Kidney epithelial cell (primary cell): Measurements from ENCODE around the gene PKP1. TPM values are rescaled to one million over a fixed set of nuclear protein-coding genes. Genes with fewer than 3 reads are reported as not detected.

ENCODE experiments used
- DNase-seq: peaks from one replicate; pipeline ENCODE4 v3.0.0-alpha.2; 2010; ENCODE audit warnings: low read depth
- H3K27me3 ChIP-seq: 2 replicates; pipeline ENCODE4 v1.6.0; 2011; ENCODE audit warnings: low read length; ENCODE audit not compliant: control insufficient read depth, insufficient read depth
- H3K36me3 ChIP-seq: 2 replicates; pipeline ENCODE4 v1.5.1; 2011; ENCODE audit warnings: low read length; ENCODE audit not compliant: control insufficient read depth, insufficient read depth
- H3K4me3 ChIP-seq: 2 replicates; pipeline ENCODE4 v1.5.1; 2011; ENCODE audit warnings: low read depth, mild to moderate bottlenecking, control low read depth, low read length
- total RNA-seq: library from RNA; depleted of rRNA; stranded (reverse); fragments of >200 nt; gene quantifications from 2 replicates; pipeline ENCODE4 v1.2.3, GENCODE V29; 2015
- TF ChIP-seq, protein P1 (sequence below): IDR thresholded peaks from 2 replicates; pipeline ENCODE4 v1.5.1; 2011; ENCODE audit warnings: mild to moderate bottlenecking, moderate library complexity, low read length, control low read depth, inconsistent platforms; ENCODE audit not compliant: insufficient read depth, poor library complexity, severe bottlenecking

PKP1 gene
- total RNA-seq, 1 donor from 2014 or later, result 8.7 TPM

DNA sequence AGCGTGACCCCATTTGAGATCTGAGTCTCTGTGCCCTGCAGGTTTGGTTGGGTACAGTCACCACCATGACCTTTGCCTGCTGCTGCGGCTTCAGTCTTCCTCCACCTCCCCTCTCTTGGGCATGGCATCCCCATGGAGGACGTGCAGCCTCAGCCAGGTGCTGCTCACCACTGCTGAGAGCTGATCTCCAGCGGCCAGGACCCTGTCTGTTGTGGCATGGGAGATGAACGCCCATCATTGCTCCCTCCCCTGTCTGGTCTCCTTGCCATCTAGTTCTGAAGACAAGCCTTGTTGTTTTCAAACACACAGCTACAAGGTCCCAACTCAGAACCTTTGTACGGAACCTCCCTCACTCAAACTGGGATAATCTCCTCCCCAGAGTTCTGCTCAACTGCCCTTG, 19.2 kb upstream of the PKP1 start:
- TF ChIP-seq, protein P1, sequence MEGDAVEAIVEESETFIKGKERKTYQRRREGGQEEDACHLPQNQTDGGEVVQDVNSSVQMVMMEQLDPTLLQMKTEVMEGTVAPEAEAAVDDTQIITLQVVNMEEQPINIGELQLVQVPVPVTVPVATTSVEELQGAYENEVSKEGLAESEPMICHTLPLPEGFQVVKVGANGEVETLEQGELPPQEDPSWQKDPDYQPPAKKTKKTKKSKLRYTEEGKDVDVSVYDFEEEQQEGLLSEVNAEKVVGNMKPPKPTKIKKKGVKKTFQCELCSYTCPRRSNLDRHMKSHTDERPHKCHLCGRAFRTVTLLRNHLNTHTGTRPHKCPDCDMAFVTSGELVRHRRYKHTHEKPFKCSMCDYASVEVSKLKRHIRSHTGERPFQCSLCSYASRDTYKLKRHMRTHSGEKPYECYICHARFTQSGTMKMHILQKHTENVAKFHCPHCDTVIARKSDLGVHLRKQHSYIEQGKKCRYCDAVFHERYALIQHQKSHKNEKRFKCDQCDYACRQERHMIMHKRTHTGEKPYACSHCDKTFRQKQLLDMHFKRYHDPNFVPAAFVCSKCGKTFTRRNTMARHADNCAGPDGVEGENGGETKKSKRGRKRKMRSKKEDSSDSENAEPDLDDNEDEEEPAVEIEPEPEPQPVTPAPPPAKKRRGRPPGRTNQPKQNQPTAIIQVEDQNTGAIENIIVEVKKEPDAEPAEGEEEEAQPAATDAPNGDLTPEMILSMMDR, result no peak
- no peak for DNase-seq

DNA sequence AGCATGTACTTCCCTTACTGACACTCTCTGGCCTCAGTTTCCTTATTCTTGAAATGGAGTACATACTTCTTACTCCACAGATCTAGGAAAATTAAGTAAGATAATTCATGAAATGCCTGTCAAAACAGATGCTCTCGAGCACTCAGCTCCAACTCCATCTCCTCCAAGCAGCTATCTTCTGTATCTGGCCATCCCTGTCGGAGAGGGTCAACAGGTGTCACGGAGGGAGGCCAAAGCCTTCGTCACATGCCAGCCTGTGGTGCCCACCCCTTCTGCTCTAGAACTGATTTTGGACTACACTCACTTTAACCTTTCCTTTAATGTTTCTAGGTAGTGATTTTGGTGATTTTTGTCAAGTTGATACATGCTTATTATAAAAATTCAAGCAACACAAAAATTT, 18.8 kb upstream of the PKP1 start:
- TF ChIP-seq, protein P1, result no peak
- DNase-seq, result no peak
- Histone ChIP-seq H3K36me3 (no peaks in the 10 kb centered on the region), H3K4me3 (no peak overlapping the region), H3K27me3 (no peaks in the 10 kb centered on the region)

More for the DNA sequence above, 19.2 kb upstream of the PKP1 start:
- Histone ChIP-seq H3K36me3 (no peaks in the 10 kb centered on the region), H3K27me3 (no peaks in the 10 kb centered on the region), H3K4me3 (no peak overlapping the region)

DNA sequence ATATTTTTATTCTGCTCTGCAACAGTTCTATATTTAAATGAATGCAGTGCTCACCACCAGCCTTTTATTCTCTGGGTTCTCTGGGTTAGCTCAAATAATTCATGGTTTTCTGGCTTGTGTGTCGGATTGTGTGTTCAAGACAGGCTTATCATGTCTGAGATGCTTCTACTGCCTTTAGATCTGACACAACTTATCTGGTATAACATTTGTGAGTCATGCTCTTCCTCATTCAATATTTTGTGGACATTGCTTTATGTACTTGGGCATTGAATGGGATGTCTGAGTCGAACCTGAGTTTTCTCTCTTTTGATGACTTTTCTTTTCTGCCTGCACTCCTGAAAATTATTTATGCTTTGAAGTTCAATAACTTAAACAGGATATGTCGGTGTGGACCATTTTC, 17.6 kb upstream of the PKP1 start:
- TF ChIP-seq, protein P1, result no peak

DNA sequence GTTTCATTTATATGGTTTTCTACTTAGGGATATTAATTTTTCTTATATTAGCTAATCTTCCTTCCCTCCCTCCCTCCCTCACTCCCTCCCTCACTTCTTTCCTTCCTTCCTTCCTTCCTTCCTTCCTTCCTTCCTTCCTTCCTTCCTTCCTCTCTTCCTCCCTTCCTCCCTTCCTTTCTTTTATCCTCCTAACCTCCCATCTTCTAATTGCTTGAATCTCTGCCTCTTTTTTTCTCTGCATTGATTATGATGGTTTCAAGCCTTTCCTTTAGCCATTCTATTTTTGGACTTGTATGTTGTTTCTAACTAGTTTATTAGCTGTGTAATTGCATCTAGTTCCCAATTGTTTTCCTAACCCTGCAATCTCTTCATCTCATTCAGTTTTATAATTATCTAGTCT, 17.0 kb upstream of the PKP1 start:
- TF ChIP-seq, protein P1, result no peak
- no peaks in the 10 kb centered on the region for H3K27me3 ChIP-seq
- H3K36me3 ChIP-seq, result no peaks in the 10 kb centered on the region
- H3K4me3 ChIP-seq, result no peak overlapping the region
- no peak for DNase-seq

More for the DNA sequence above, 17.6 kb upstream of the PKP1 start:
- Histone ChIP-seq H3K36me3 (no peaks in the 10 kb centered on the region), H3K4me3 (no peak overlapping the region), H3K27me3 (no peaks in the 10 kb centered on the region)
- no peak for DNase-seq

DNA sequence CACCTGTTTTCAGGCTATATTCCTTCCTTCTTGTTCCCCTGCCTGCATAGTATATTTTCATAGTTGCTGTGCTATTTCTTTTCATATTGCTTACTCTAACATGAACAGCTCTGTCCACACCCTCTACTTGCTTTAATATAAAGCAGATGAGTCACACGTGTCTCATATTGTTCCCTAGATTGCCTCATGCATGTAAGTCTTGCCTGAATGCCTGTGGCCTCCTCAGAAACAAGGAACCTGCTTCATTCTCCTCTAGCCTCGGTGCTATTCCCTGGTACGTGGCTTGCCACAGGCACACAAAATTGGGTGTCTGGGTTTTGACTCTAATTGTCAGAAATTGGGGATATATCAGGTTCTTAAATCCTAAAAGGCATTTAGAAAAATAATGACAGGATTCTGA, 16.5 kb upstream of the PKP1 start:
- DNase-seq, result peak; percentile 87
- Histone ChIP-seq H3K27me3 (no peaks in the 10 kb centered on the region), H3K36me3 (no peaks in the 10 kb centered on the region), H3K4me3 (no peak overlapping the region)
- TF ChIP-seq, protein P1, result no peak

DNA sequence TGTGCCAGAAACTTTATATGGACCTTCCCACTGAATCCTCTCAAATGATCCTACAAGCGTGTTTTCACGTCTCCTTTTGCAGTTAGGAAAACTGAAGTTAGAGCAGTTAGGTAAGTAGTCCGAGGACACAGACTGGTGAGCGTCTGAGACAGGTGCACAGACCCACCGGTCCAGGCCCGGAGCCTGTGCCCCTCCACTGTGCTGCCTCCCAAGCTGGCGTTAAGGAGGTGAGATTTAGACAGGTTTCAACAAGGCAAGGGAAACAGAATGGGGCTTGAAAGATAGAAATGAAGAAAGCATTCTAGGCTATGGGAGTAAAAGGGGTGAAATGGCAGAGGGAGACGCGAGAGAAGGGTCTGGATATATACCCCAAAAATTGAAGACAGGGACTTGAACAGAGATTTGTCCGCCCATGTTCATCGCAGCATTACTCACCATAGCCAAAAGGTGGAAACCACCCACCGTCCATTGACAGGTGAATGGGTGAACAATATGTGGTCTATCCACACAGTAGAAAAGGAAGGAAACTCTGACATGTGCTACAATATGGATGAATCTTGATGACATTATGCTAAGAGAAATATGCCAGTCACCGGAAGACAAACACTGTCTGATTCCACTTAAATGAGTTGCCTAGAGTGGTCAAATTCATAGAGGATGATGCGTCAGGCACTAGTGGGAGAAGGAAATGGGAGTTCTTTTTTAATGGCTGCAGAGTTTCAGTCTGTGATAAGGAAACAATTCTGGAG, 15.7 kb upstream of the PKP1 start:
- Histone ChIP-seq H3K4me3 (no peak overlapping the region), H3K27me3 (no peaks in the 10 kb centered on the region), H3K36me3 (no peaks in the 10 kb centered on the region)
- TF ChIP-seq, protein P1, result no peak
- DNase-seq, result peak; percentile 60
